Tibial nerve (tissue), 3 donors: Measurements from ENCODE around the gene CNTN6.

Experiments
- CTCF ChIP-seq, 5 experiments: fragments of 200-600 bp in 3 of 5; fragments of 450-650 bp in 2 of 5; sonication (generic) in 3 of 5; IDR thresholded peaks; one replicate each; pipeline ENCODE4 v1.5.1; 2016 to 2019; ENCODE audit warnings: antibody characterized with exemption in 5 of 5, mild to moderate bottlenecking in 3 of 5, moderate library complexity in 2 of 5
- POLR2A ChIP-seq, 2 donors: fragments of 450-650 bp; IDR thresholded peaks; one replicate each; pipeline ENCODE4 v1.6.1; 2017; ENCODE audit warnings: antibody characterized with exemption in 2 of 2, mild to moderate bottlenecking in 2 of 2, moderate library complexity in 2 of 2

- TF ChIP-seq CTCF (IDR thresholded peaks at IDR 0.05) (no peak), POLR2A (IDR thresholded peaks at IDR 0.05) (no peak)
These were observed 330.8 kb downstream of the CNTN6 start for GRCh38 chr3:1423566-1424089.
